Activated CD8-positive, alpha-beta memory T cell treated with anti-CD3 and anti-CD28 coated beads, Interleukin-2, amount 50 U/mL, for 48 hours (primary cell): ENCODE results near the gene FAM237A.

Experiments
- DNase-seq: peaks from one replicate; pipeline ENCODE4 v3.0.0-alpha.2; 2020

The FAM237A gene

GRCh38 chr2:206642075-206643025 is at the start of gene FAM237A:
FAM237A (plus strand) TSS chr2:206642487; CDS start chr2:206644237, 1,750 bp downstream.
- DNase-seq: no peak

- DNase-seq: no peak
Observed at GRCh38 chr2:206597717-206598218, 44.5 kb upstream of the FAM237A start.

DNA sequence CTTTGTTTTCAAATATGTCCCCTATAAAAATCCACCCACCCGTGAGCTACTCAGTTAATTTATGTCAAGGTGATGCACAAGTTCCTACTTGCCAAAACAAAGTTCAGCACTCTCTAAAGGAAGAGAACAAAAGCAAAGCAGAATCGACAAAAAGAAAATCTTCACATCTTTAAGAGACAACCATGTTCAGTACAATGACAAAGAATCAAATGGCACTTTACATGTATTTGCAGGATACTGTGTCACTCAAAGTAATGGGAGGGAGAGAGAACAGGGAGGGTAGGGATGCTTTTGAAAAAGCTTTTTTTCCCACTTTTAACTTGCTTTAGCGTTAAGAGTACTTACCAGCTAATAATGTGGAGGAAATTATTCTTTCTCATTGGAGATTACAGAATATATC is 39.0 kb upstream of the FAM237A start:
- no peak for DNase-seq

DNA sequence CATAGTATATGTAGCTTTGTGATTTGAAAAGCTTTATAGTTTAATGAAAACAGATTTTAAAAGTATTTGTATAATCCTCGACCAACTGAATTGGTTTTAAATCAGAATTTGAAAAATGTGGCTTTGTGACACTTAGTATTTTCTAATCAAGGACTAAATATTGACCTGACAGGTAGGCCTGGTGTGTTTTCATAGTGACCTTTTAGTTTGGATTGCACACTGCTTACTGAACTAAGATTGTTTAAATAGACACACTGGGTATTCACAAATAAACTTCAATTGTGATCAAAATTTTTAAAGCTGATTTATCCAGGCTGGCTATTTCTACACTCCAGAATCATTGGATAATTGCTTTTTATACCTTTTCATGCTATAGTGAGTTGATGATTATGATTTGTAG is 31.8 kb upstream of the FAM237A start:
- no peak for DNase-seq

GRCh38 chr2:206611191-206611590 is 31.1 kb upstream of the FAM237A start:
- DNase-seq: no peak

DNA sequence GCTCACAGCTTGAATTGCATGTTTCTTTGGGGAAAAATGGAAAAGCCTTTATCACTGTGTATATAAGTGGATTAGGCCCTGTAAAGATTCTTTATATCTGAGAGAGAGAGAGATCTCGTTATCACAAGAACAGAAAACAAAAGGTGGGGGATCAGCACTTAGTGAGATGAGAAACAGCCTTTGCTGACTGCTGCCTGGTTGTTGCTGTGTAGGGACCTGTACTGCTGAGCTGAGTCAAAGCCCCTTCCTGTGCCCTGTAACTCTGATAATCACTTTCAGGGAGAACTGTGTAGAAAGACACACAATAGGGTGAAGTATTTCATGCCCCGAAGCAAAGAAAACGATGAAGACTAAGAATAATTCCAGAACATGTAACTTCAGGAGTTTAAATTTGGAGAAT is 30.6 kb upstream of the FAM237A start:
- DNase-seq: no peak

- no peak for DNase-seq
Observed at GRCh38 chr2:206614811-206615210, 27.5 kb upstream of the FAM237A start.

DNA sequence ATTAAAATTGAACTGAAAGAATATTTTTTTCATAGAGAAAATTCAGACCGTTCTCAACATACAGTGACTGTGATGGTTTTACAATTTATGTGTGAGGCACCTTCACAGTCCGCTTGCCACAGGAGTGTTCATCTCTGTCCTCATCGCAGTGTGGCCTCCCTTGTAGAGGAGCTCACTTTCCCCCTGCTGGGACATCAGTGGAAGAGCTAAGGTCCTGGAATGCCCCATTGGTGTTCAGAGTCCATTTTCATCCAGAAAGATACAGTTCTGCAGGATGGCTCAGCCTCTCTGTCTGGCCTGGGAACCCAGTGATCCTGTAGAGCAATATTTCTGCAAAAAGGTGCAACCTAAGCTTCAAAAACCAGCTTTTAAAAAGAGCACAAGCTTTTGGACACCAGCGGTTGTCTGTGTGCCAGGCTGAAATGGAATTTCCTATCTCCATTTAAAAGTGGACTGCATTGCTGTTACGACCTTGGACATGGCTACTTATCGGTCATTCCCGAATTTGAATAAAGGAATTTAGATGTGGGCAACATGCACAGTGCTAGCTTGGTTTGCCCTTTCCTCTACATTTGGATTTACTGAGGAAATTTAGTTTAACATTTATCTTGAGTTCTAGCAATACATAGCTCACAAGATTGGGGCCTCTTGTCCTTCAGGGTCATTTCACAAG is 26.7 kb upstream of the FAM237A start:
- no peak for DNase-seq

DNA sequence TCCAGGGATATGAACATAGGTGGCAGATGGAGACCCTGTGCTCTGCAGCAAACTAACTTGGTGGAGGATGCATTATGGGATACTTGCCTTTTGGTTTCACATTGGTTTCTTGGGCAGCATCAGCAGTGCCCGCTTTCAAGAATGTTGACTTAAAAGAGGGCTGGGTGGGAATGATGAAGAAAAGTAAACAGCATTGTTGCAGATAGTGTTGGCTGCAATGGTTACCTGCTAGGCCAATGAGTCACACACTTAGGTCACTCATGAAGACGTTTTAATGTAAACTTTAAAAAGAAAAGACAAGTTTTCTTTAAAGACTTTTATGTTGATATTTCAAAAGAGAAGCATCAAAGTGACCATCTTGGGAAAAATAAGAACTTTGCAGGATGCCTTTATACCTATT is 26.1 kb upstream of the FAM237A start:
- DNase-seq: no peak

DNA sequence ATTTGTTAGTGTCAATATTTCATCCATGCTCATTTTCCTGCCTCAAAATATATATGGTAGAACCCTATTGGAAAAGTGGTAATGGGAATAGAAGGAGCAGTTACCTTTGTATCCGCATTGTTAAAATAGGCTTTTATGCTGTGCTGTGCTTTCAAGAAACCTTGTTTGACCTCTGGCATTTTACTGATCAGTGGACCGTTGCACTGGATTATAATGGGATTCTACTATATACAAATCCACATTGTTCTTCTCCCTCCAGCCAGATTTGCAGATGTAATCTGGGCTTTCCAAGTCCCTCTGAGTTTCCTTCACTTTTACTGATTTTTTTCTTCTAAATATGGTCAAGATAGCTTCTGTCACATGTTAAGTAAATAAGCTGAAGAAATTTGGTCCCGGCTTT is 23.3 kb upstream of the FAM237A start:
- DNase-seq: no peak

DNA sequence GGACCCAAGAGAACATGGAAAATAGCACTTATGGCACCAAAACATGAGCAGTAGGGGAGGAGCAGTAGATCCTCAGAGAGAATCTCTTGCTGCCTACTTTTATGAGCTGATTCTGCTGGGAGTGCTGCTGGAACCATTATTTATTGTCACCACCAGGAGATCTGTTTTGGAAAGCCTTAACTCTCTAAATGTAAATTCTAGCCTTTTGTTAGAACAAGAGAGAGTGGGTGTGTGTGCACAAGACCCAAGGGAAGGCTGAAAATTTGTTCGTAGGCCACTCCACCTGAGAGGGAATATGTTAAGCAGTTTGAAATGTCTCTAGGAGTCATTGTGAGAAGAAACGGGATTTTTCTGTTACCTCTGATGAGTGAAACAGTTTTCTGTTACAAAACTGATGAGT is 16.2 kb upstream of the FAM237A start:
- no peak for DNase-seq

- DNase-seq: no peak
Observed at GRCh38 chr2:206627632-206628031, 14.7 kb upstream of the FAM237A start.

- DNase-seq: no peak
Observed at GRCh38 chr2:206631340-206631739, 10.9 kb upstream of the FAM237A start.

- DNase-seq: no peak
Observed at GRCh38 chr2:206635015-206635414, 7.3 kb upstream of the FAM237A start.

DNA sequence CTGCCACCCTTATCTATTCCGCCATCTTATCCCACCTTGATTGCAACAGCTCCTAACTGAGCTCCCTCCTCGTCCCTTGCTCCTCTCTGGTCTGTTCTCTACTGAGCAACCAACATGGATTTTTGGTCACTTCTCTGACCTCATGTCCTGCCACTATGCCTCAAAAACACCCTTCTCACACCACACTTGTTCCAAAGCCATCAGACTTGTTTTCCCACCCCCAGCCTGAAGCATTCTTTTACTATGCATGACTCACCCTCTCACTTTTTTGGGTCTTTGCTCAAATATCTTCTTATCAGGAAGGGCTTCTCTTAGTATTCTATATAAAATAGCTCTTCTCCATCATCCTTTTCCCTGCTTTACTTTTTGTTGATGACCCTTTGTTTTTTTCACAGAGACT is 2.7 kb upstream of the FAM237A start:
- no peak for DNase-seq

GRCh38 chr2:206641226-206641625 is 1.1 kb upstream of the FAM237A start:
- DNase-seq: no peak

GRCh38 chr2:206647985-206648384 is 5.7 kb downstream of the FAM237A start:
- no peak for DNase-seq

- no peak for DNase-seq
Observed at GRCh38 chr2:206657087-206657486, 14.8 kb downstream of the FAM237A start.

GRCh38 chr2:206665251-206665650 is 23.0 kb downstream of the FAM237A start:
- DNase-seq: no peak

DNA sequence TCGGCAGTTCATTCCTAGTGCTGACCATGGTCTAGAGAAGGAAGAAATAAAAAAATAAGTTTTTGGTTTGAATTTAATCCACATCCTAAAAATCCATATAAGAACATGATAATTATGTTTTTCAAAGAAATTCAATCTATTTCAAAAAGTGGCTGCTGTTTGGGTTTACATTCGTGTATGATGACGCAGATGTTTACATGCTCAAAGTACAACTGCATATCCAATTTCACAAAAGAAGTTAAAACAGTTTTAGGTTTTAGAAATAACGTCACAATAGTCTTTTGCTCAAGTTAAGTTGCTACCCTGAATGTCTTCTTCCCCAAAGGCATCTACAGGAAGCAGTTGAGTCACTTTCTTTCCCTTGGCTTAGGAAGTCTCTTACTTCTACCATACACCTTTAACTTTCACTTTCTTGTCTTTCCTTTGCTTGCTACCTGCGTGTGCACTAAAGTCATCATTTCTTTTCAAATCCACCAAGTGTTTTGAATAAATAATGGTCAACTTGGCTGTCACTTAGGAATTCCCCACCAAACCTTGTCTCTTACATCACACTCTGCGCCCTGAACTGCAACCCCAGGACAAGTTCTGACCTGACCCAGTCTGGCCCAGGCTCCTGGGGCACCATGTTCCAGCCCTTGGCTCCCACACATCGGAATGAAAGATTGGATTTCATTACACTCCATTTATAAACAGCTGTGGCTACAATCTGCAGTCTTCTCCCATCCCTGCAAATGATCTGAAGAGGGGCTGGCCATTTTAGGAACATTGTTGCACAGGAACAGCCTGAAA is 28.4 kb downstream of the FAM237A start:
- no peak for DNase-seq

DNA sequence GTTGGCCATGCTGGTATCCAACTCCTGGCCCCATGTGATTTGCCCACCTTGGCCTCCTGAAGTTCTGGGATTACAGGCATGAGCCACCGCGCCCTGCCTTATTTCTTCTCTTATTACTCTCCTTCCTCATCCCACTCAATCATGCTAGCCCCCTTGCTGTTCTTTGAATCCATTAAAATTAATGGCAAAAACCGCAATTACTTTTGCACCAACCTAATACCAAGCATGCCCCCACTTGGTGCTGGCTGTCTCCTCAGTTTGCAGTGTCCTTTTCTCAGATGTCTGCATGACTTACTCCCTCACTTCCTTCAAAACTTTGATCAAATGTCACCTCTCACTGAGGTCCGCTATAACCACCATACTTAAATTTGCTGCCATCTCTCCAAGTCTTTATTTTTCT is 41.3 kb downstream of the FAM237A start:
- DNase-seq: no peak

- DNase-seq: no peak
Observed at GRCh38 chr2:206688453-206688852, 46.2 kb downstream of the FAM237A start.

DNA sequence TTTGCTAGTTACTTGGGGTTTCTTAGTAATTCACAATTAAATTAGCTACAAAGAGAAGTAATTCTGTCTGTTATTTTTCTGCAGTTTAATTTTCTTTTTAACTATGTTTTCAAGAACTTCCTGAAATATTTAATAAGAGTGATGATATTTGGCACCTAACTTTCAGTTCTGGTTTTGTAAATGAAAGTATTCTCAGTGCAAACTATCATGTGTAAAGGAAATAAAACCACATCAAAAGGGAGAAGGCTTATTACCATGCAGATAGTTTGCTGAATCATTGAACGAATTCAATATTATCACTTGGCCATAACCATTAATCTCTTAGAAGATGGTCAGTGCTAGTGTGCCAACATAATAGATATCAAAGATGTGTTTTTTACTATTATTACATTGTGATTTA is 46.7 kb downstream of the FAM237A start:
- no peak for DNase-seq
